HEK293 (cell line): ENCODE measurements around the gene LOX.

Experiments used
- CTCF ChIA-PET: fragments of 350-600 bp; formaldehyde crosslinking; extraction: SDS; loops from one replicate; lab custom pipeline; 2021; ENCODE audit warnings: antibody characterized with exemption; lab: Yijun Ruan, JAX
- POLR2A ChIA-PET: fragments of 300-600 bp; formaldehyde crosslinking; extraction: SDS; loops from one replicate; lab custom pipeline; 2020; ENCODE audit warnings: antibody characterized with exemption, inconsistent platforms; lab: Yijun Ruan, JAX
- H3K27ac ChIP-seq: fragments of 200-500 bp; sonication (Bioruptor generic); 2 replicates; pipeline ENCODE4 v1.5.1; 2014; ENCODE audit warnings: low read depth, low read length, control low read depth, inconsistent platforms; ENCODE audit errors: extremely low read depth
- H3K36me3 ChIP-seq, 2 experiments: fragments of 200-500 bp in 1 of 2; sonication (Bioruptor generic) in 1 of 2; 1 replicate in 1 of 2; 2 replicates in 1 of 2; pipeline ENCODE4 v1.5.1; 2014 to 2017; ENCODE audit warnings: inconsistent platforms in 2 of 2, low read length in 2 of 2; ENCODE audit not compliant: control insufficient read depth in 2 of 2, insufficient read depth in 1 of 2
- H3K4me1 ChIP-seq: fragments of 200-500 bp; sonication (Bioruptor generic); 2 replicates; pipeline ENCODE4 v1.5.1; 2014; ENCODE audit warnings: mild to moderate bottlenecking, low read length, inconsistent platforms; ENCODE audit not compliant: control insufficient read depth, insufficient read depth
- H3K4me3 ChIP-seq: 2 replicates; pipeline ENCODE4 v1.5.1; 2011; ENCODE audit warnings: low read depth, mild to moderate bottlenecking, control low read depth, low read length, moderate library complexity
- H3K9me3 ChIP-seq: fragments of 200-500 bp; sonication (Bioruptor generic); 2 replicates; pipeline ENCODE4 v1.5.1; 2014; ENCODE audit warnings: low read depth, low read length, inconsistent platforms; ENCODE audit not compliant: control insufficient read depth, insufficient read depth
- BCL11B ChIP-seq: fragments of 450-650 bp; formaldehyde crosslinking; IDR thresholded peaks from 2 replicates; pipeline ENCODE4 v1.5.1; 2016; ENCODE audit warnings: low read depth, missing biosample characterization, missing genetic modification characterization
- GLI2 ChIP-seq: fragments of 450-650 bp; formaldehyde crosslinking; IDR thresholded peaks from 2 replicates; pipeline ENCODE4; 2017; ENCODE audit warnings: missing biosample characterization, missing genetic modification characterization, low read depth, borderline replicate concordance
- TCF7L2 ChIP-seq: IDR thresholded peaks from 2 replicates; pipeline ENCODE4 v1.6.1; 2011; ENCODE audit warnings: low read depth, mild to moderate bottlenecking, inconsistent platforms, low read length, moderate library complexity, borderline replicate concordance
- ZBTB7A ChIP-seq: fragments of 450-650 bp; formaldehyde crosslinking; IDR thresholded peaks from 2 replicates; pipeline ENCODE4 v1.5.1; 2016; ENCODE audit warnings: low read depth, missing biosample characterization, missing genetic modification characterization
- ZFP41 ChIP-seq: fragments of 450-650 bp; formaldehyde crosslinking; IDR thresholded peaks from 2 replicates; pipeline ENCODE4 v1.5.1; 2016; ENCODE audit warnings: missing biosample characterization, missing genetic modification characterization, borderline replicate concordance
- ZNF132 ChIP-seq: fragments of 450-650 bp; formaldehyde crosslinking; IDR thresholded peaks from 2 replicates; pipeline ENCODE4 v1.5.1; 2017; ENCODE audit warnings: missing biosample characterization, missing genetic modification characterization, borderline replicate concordance
- ZNF223 ChIP-seq: fragments of 450-650 bp; formaldehyde crosslinking; IDR thresholded peaks from 2 replicates; pipeline ENCODE4 v1.5.1; 2016; ENCODE audit warnings: missing biosample characterization, missing genetic modification characterization
- ZNF341 ChIP-seq: fragments of 450-650 bp; formaldehyde crosslinking; IDR thresholded peaks from 2 replicates; pipeline ENCODE4; 2016; ENCODE audit warnings: low read depth, missing biosample characterization, missing genetic modification characterization
- ZNF354C ChIP-seq: fragments of 450-650 bp; formaldehyde crosslinking; IDR thresholded peaks from 2 replicates; pipeline ENCODE4 v1.5.1; 2016; ENCODE audit warnings: missing biosample characterization, missing genetic modification characterization, low read depth, borderline replicate concordance
- ZNF530 ChIP-seq: fragments of 450-650 bp; formaldehyde crosslinking; IDR thresholded peaks from 2 replicates; pipeline ENCODE4 v1.5.1; 2016; ENCODE audit warnings: low read depth, missing biosample characterization, missing genetic modification characterization
- ZNF560 ChIP-seq: fragments of 450-650 bp; formaldehyde crosslinking; IDR thresholded peaks from 2 replicates; pipeline ENCODE4 v1.5.1; 2017; ENCODE audit warnings: missing biosample characterization, missing genetic modification characterization, borderline replicate concordance
- ZNF585B ChIP-seq: fragments of 450-650 bp; formaldehyde crosslinking; IDR thresholded peaks from 2 replicates; pipeline ENCODE4 v1.5.1; 2016; ENCODE audit warnings: missing biosample characterization, missing genetic modification characterization
- ZNF600 ChIP-seq: fragments of 450-650 bp; formaldehyde crosslinking; IDR thresholded peaks from 2 replicates; pipeline ENCODE4 v1.5.1; 2016; ENCODE audit warnings: missing biosample characterization, missing genetic modification characterization
- ZNF623 ChIP-seq: fragments of 450-650 bp; formaldehyde crosslinking; IDR thresholded peaks from 2 replicates; pipeline ENCODE4 v1.5.1; 2016; ENCODE audit warnings: missing biosample characterization, missing genetic modification characterization
- ZNF654 ChIP-seq: fragments of 450-650 bp; formaldehyde crosslinking; IDR thresholded peaks from 2 replicates; pipeline ENCODE4 v1.5.1; 2016; ENCODE audit warnings: low read depth, missing biosample characterization, missing genetic modification characterization
- ZNF837 ChIP-seq: fragments of 450-650 bp; formaldehyde crosslinking; IDR thresholded peaks from 2 replicates; pipeline ENCODE4 v1.5.1; 2016; ENCODE audit warnings: missing biosample characterization, missing genetic modification characterization
- ZNF843 ChIP-seq: fragments of 450-650 bp; formaldehyde crosslinking; IDR thresholded peaks from 2 replicates; pipeline ENCODE4 v1.5.1; 2016; ENCODE audit warnings: missing biosample characterization, missing genetic modification characterization
- ZSCAN23 ChIP-seq: fragments of 450-650 bp; formaldehyde crosslinking; IDR thresholded peaks from 2 replicates; pipeline ENCODE4 v1.5.1; 2016; ENCODE audit warnings: missing biosample characterization, missing genetic modification characterization
- TF ChIP-seq, protein P1 (sequence below): fragments of 450-650 bp; formaldehyde crosslinking; IDR thresholded peaks from 2 replicates; pipeline ENCODE4 v1.5.1; 2017; ENCODE audit warnings: missing biosample characterization, missing genetic modification characterization
- TF ChIP-seq, protein P2 (sequence below): fragments of 450-650 bp; formaldehyde crosslinking; conservative IDR thresholded peaks from 2 replicates; pipeline ENCODE4 v1.5.1; 2016; ENCODE audit warnings: low read depth, missing biosample characterization, missing genetic modification characterization
- TF ChIP-seq, protein P3 (sequence below): fragments of 450-650 bp; IDR thresholded peaks from 2 replicates; pipeline ENCODE4 v1.5.1; 2018; ENCODE audit warnings: missing biosample characterization, mild to moderate bottlenecking, missing genetic modification characterization
- TF ChIP-seq, protein P4 (sequence below): fragments of 450-650 bp; formaldehyde crosslinking; IDR thresholded peaks from 2 replicates; pipeline ENCODE4 v1.5.1; 2016; ENCODE audit warnings: missing biosample characterization, missing genetic modification characterization

LOX gene

DNA sequence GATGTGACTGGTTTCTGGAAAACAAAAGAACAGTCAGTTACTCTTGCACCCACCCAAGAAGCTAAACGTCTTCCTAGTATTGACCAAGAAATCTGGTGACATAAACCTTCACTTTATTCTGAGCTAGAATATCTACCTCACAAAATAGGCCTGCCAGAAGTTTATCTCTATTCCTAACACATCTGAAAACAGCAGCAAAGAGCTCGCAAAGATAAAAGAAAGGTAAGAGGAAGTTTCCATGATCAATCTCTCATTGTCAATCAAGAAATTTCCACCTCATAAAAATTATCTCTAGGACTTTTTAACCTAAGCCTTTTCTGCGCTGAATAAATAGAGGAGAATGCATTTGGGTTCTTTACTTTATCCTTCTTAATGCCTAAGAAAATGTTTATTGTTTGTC, 34.0 kb upstream of the LOX start:
- CTCF ChIA-PET: interaction anchor here (1.3 to 2.8 kb wide), 2 partner anchors 20 to 45 kb away, joined by 5 to 10 read pairs; no protein-coding TSS in a partner anchor

DNA sequence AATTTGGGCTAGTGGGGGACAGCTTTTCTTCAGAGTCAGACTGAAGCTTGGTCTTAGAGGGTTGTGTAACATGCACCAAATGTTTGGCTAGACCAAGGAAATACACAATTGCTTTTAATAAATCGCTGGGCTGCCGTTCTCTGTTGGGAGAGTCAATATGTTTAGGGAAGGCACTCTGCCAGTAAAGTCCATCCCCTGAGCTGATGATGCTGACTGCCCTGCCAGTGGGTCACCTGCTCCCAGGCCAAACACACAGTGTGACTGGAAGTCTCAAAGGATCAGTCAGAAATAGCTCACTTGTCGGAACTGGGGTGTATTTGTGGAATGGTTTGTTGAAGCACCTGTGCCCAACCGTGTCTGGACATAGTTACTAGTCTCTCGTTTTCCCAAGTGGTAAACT, 33.4 kb upstream of the LOX start:
- POLR2A ChIA-PET: no interaction called here
- TF ChIP-seq TCF7L2 (no peak), ZBTB7A (tag by site-specific recombination) (no peak), GLI2 (tag by site-specific recombination) (no peak), ZNF623 (tag by site-specific recombination) (no peak), ZNF600 (tag by site-specific recombination) (no peak), ZNF354C (tag by site-specific recombination) (no peak), ZNF560 (tag by site-specific recombination) (no peak), ZNF654 (tag by site-specific recombination) (no peak)
- TF ChIP-seq, protein P1, sequence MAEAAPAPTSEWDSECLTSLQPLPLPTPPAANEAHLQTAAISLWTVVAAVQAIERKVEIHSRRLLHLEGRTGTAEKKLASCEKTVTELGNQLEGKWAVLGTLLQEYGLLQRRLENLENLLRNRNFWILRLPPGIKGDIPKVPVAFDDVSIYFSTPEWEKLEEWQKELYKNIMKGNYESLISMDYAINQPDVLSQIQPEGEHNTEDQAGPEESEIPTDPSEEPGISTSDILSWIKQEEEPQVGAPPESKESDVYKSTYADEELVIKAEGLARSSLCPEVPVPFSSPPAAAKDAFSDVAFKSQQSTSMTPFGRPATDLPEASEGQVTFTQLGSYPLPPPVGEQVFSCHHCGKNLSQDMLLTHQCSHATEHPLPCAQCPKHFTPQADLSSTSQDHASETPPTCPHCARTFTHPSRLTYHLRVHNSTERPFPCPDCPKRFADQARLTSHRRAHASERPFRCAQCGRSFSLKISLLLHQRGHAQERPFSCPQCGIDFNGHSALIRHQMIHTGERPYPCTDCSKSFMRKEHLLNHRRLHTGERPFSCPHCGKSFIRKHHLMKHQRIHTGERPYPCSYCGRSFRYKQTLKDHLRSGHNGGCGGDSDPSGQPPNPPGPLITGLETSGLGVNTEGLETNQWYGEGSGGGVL (tag by site-specific recombination): no peak

More for the DNA sequence above, 34.0 kb upstream of the LOX start:
- Histone ChIP-seq H3K4me1 (no peaks in the 10 kb centered on the region), H3K27ac (no peak overlapping the region), H3K4me3 (no peak overlapping the region), H3K9me3 (no peaks in the 10 kb centered on the region), H3K36me3 (no peaks in the 10 kb centered on the region)
- TF ChIP-seq ZNF837 (tag by site-specific recombination): no peak
- no peak for TF ChIP-seq ZNF843 (tag by site-specific recombination)
- TF ChIP-seq GLI2 (tag by site-specific recombination): no peak
- TF ChIP-seq ZNF223 (tag by site-specific recombination): no peak
- TF ChIP-seq, protein P2, sequence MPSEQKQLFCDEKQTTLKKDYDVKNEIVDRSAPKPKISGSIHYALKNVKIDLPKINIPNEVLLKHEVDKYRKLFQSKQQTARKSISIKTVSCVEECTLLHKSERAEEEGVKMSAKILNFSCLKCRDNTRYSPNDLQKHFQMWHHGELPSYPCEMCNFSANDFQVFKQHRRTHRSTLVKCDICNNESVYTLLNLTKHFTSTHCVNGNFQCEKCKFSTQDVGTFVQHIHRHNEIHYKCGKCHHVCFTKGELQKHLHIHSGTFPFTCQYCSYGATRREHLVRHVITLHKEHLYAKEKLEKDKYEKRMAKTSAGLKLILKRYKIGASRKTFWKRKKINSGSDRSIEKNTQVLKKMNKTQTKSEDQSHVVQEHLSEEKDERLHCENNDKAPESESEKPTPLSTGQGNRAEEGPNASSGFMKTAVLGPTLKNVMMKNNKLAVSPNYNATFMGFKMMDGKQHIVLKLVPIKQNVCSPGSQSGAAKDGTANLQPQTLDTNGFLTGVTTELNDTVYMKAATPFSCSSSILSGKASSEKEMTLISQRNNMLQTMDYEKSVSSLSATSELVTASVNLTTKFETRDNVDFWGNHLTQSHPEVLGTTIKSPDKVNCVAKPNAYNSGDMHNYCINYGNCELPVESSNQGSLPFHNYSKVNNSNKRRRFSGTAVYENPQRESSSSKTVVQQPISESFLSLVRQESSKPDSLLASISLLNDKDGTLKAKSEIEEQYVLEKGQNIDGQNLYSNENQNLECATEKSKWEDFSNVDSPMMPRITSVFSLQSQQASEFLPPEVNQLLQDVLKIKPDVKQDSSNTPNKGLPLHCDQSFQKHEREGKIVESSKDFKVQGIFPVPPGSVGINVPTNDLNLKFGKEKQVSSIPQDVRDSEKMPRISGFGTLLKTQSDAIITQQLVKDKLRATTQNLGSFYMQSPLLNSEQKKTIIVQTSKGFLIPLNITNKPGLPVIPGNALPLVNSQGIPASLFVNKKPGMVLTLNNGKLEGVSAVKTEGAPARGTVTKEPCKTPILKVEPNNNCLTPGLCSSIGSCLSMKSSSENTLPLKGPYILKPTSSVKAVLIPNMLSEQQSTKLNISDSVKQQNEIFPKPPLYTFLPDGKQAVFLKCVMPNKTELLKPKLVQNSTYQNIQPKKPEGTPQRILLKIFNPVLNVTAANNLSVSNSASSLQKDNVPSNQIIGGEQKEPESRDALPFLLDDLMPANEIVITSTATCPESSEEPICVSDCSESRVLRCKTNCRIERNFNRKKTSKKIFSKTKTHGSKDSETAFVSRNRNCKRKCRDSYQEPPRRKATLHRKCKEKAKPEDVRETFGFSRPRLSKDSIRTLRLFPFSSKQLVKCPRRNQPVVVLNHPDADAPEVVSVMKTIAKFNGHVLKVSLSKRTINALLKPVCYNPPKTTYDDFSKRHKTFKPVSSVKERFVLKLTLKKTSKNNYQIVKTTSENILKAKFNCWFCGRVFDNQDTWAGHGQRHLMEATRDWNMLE (tag by site-specific recombination): no peak
- TF ChIP-seq ZNF341: no peak
- no peak for TF ChIP-seq ZNF132 (tag by site-specific recombination)
- TF ChIP-seq, protein P1 (tag by site-specific recombination): no peak
- TF ChIP-seq, protein P3, sequence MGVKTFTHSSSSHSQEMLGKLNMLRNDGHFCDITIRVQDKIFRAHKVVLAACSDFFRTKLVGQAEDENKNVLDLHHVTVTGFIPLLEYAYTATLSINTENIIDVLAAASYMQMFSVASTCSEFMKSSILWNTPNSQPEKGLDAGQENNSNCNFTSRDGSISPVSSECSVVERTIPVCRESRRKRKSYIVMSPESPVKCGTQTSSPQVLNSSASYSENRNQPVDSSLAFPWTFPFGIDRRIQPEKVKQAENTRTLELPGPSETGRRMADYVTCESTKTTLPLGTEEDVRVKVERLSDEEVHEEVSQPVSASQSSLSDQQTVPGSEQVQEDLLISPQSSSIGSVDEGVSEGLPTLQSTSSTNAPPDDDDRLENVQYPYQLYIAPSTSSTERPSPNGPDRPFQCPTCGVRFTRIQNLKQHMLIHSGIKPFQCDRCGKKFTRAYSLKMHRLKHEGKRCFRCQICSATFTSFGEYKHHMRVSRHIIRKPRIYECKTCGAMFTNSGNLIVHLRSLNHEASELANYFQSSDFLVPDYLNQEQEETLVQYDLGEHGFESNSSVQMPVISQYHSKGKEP (tag by site-specific recombination): no peak
- no peak for TF ChIP-seq ZNF585B (tag by site-specific recombination)
- TF ChIP-seq ZNF530 (tag by site-specific recombination): no peak
- TF ChIP-seq, protein P4, sequence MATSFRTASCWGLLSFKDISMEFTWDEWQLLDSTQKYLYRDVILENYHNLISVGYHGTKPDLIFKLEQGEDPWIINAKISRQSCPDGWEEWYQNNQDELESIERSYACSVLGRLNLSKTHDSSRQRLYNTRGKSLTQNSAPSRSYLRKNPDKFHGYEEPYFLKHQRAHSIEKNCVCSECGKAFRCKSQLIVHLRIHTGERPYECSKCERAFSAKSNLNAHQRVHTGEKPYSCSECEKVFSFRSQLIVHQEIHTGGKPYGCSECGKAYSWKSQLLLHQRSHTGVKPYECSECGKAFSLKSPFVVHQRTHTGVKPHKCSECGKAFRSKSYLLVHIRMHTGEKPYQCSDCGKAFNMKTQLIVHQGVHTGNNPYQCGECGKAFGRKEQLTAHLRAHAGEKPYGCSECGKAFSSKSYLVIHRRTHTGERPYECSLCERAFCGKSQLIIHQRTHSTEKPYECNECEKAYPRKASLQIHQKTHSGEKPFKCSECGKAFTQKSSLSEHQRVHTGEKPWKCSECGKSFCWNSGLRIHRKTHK (tag by site-specific recombination): no peak
- TF ChIP-seq BCL11B (tag by site-specific recombination): no peak
- no peak for TF ChIP-seq ZSCAN23 (tag by site-specific recombination)
- no peak for TF ChIP-seq ZFP41 (tag by site-specific recombination)
- POLR2A ChIA-PET: no interaction called here

More for the DNA sequence above, 33.4 kb upstream of the LOX start:
- no peak overlapping the region for H3K27ac ChIP-seq
- H3K9me3 ChIP-seq: no peaks in the 10 kb centered on the region
- no peaks in the 10 kb centered on the region for H3K4me1 ChIP-seq
- CTCF ChIA-PET: interaction anchor here (1.3 to 2.8 kb wide), 3 partner anchors 10 to 46 kb away, joined by 5 to 10 read pairs (median 6); no protein-coding TSS in a partner anchor
- H3K36me3 ChIP-seq: no peaks in the 10 kb centered on the region
- no peak overlapping the region for H3K4me3 ChIP-seq
